ENCODE results near the gene YTHDF2. TPM values are rescaled to one million over a fixed set of nuclear protein-coding genes. Genes with fewer than 3 reads are reported as not detected.

YTHDF2 gene
- total RNA-seq, 3 donors from 2014 or later (not counting 1 experiment from before 2014, with no cell fraction given): 78.9 to 98.3 (median 97.9) TPM

- Histone ChIP-seq H3K4me1 (ENCODE audit: control insufficient read depth, insufficient read depth, low read length) (peaks cover 19% of the 10 kb centered on the region), H3K36me3 (ENCODE audit: control insufficient read depth, insufficient read depth, low read length) (peaks cover 11% of the 10 kb centered on the region), H3K9me3 (ENCODE audit: control insufficient read depth, insufficient read depth, low read length) (no peaks in the 10 kb centered on the region), H3K4me3 (ENCODE audit: low read length) (no peak overlapping the region), H3K27ac (ENCODE audit: low read length) (no peak overlapping the region), H3K27me3 (ENCODE audit: control insufficient read depth, insufficient read depth, low read length) (no peaks in the 10 kb centered on the region)
- H3K4me3 Mint-ChIP-seq: no peak overlapping the region
- peaks cover 19 to 27% of the 10 kb centered on the region in 2 donors for H3K4me1 Mint-ChIP-seq
- WGBS (ENCODE audit: insufficient coverage): 93% methylated on average over 3 of the region's 4 CpGs
- no peak for DNase-seq
- H3K9me3 Mint-ChIP-seq: no peaks in the 10 kb centered on the region
- no peak for ATAC-seq
- peak overlapping the region; percentile 61 to 71 for H3K27ac Mint-ChIP-seq
- no peaks in the 10 kb centered on the region for H3K36me3 Mint-ChIP-seq
- intact Hi-C loops (cut with micrococcal nuclease): no loop called here
- H3K27me3 Mint-ChIP-seq (ENCODE audit: low read depth in 2 of 2): no peaks in the 10 kb centered on the region
- TF ChIP-seq CTCF (IDR thresholded peaks at IDR 0.05): no peak
These were observed 21.7 kb downstream of the YTHDF2 start for GRCh38 chr1:28758420-28758819.

- Mint-ChIP-seq H3K36me3 (no peaks in the 10 kb centered on the region), H3K9me3 (no peaks in the 10 kb centered on the region), H3K4me1 (peaks cover 19 to 21% of the 10 kb centered on the region in 2 donors), H3K27ac (peak overlapping the region; percentile 61 to 71), H3K27me3 (ENCODE audit: low read depth in 2 of 2) (no peaks in the 10 kb centered on the region), H3K4me3 (no peak overlapping the region)
- Histone ChIP-seq H3K36me3 (ENCODE audit: control insufficient read depth, insufficient read depth, low read length) (peaks cover 11% of the 10 kb centered on the region), H3K27ac (ENCODE audit: low read length) (no peak overlapping the region), H3K9me3 (ENCODE audit: control insufficient read depth, insufficient read depth, low read length) (no peaks in the 10 kb centered on the region), H3K4me3 (ENCODE audit: low read length) (no peak overlapping the region), H3K27me3 (ENCODE audit: control insufficient read depth, insufficient read depth, low read length) (no peaks in the 10 kb centered on the region), H3K4me1 (ENCODE audit: control insufficient read depth, insufficient read depth, low read length) (peaks cover 14% of the 10 kb centered on the region)
- intact Hi-C loops (cut with micrococcal nuclease): no loop called here
- TF ChIP-seq CTCF (IDR thresholded peaks at IDR 0.05): no peak
- WGBS (ENCODE audit: insufficient coverage): no CpG with 5 or more reads among the region's 3 CpGs
- no peak for DNase-seq
- no peak for ATAC-seq
These were observed 22.5 kb downstream of the YTHDF2 start for GRCh38 chr1:28759257-28759656.

GRCh38 chr1:28761189-28761588 lies 24.4 kb downstream of the YTHDF2 start:
- no peak for DNase-seq
- Mint-ChIP-seq H3K36me3 (no peaks in the 10 kb centered on the region), H3K4me3 (no peak overlapping the region), H3K27me3 (ENCODE audit: low read depth in 2 of 2) (no peaks in the 10 kb centered on the region), H3K27ac (peak overlapping the region in 1 of 2 donors; percentile 53), H3K4me1 (peaks cover 29 to 31% of the 10 kb centered on the region in 2 donors), H3K9me3 (no peaks in the 10 kb centered on the region)
- no peak overlapping the region for H3K27ac ChIP-seq (ENCODE audit: low read length)
- H3K9me3 ChIP-seq (ENCODE audit: control insufficient read depth, insufficient read depth, low read length): no peaks in the 10 kb centered on the region
- H3K4me1 ChIP-seq (ENCODE audit: control insufficient read depth, insufficient read depth, low read length): peaks cover 8% of the 10 kb centered on the region
- no peak for TF ChIP-seq CTCF (IDR thresholded peaks at IDR 0.05)
- ATAC-seq: no peak
- intact Hi-C loops (cut with micrococcal nuclease): no loop called here
- H3K4me3 ChIP-seq (ENCODE audit: low read length): no peak overlapping the region
- no peaks in the 10 kb centered on the region for H3K27me3 ChIP-seq (ENCODE audit: control insufficient read depth, insufficient read depth, low read length)
- WGBS (ENCODE audit: insufficient coverage): 98% methylated on average over 5 of the region's 5 CpGs
- H3K36me3 ChIP-seq (ENCODE audit: control insufficient read depth, insufficient read depth, low read length): peaks cover 15% of the 10 kb centered on the region

- intact Hi-C loops (cut with micrococcal nuclease): no loop called here
- Histone ChIP-seq H3K4me3 (ENCODE audit: low read length) (no peak overlapping the region), H3K27ac (ENCODE audit: low read length) (no peak overlapping the region), H3K4me1 (ENCODE audit: control insufficient read depth, insufficient read depth, low read length) (peaks cover 2% of the 10 kb centered on the region), H3K36me3 (ENCODE audit: control insufficient read depth, insufficient read depth, low read length) (peaks cover 17% of the 10 kb centered on the region), H3K9me3 (ENCODE audit: control insufficient read depth, insufficient read depth, low read length) (no peaks in the 10 kb centered on the region), H3K27me3 (ENCODE audit: control insufficient read depth, insufficient read depth, low read length) (no peaks in the 10 kb centered on the region)
- Mint-ChIP-seq H3K27me3 (ENCODE audit: low read depth in 2 of 2) (no peaks in the 10 kb centered on the region), H3K4me3 (no peak overlapping the region), H3K9me3 (no peaks in the 10 kb centered on the region), H3K4me1 (peaks cover 14 to 20% of the 10 kb centered on the region in 2 donors), H3K36me3 (peaks cover 7% of the 10 kb centered on the region), H3K27ac (peak overlapping the region; percentile 59 to 77)
- ATAC-seq: no peak
- no peak for TF ChIP-seq CTCF (IDR thresholded peaks at IDR 0.05)
- 80% methylated on average over 1 of the region's 2 CpGs for WGBS (ENCODE audit: insufficient coverage)
- DNase-seq: no peak
These were observed 29.9 kb downstream of the YTHDF2 start for GRCh38 chr1:28766532-28767183.

All from natural killer cell (primary cell).